Measurements from ENCODE around the gene TMEM107.
"Not testable (repeated sequence)": the region's sequence is repeated elsewhere in the genome, so short reads cannot be mapped to it uniquely, and the experiment has no call there.

Gene TMEM107

DNA sequence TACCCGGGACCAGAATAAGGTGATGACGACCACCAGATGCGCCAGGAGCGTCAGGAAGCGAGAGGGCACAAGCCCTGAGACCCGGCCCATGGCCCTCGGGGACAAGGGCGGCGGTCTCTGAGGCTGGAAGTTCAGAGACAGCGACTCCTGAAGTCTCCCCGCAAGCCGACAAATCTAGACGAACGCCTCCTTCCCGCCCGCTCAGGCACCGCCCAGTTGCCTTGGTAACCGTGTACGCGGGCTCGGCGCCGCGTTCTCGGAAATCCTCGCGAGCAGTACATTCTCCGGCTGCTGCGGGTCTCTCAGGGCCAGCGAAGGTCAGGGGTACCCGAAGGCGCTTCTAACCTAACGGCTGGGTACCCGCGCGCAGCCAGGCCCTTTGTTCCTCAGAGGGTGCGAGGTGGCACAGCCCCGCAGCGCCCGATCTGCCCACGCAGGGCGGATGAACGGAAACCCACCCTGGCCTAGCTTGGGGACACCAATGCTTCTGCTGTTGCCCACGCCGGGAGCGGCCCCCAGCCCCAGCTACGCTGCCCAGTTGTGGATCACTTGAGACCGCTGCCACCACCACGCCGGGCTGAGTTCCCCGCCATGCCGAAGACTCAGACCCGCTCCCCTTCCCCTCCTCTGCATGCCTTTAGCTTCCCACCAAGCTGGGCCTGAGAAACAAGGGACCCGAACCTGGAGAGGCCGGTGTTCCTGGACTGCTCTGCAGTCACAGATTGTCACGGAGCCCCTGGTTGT is at the start of gene TMEM107:
Gene TMEM107 (minus strand): TSS at position 184 of the 744 bp plus-strand sequence. CDS start 94 bp downstream, at position 90.
- FAIRE-seq: no peak

DNA sequence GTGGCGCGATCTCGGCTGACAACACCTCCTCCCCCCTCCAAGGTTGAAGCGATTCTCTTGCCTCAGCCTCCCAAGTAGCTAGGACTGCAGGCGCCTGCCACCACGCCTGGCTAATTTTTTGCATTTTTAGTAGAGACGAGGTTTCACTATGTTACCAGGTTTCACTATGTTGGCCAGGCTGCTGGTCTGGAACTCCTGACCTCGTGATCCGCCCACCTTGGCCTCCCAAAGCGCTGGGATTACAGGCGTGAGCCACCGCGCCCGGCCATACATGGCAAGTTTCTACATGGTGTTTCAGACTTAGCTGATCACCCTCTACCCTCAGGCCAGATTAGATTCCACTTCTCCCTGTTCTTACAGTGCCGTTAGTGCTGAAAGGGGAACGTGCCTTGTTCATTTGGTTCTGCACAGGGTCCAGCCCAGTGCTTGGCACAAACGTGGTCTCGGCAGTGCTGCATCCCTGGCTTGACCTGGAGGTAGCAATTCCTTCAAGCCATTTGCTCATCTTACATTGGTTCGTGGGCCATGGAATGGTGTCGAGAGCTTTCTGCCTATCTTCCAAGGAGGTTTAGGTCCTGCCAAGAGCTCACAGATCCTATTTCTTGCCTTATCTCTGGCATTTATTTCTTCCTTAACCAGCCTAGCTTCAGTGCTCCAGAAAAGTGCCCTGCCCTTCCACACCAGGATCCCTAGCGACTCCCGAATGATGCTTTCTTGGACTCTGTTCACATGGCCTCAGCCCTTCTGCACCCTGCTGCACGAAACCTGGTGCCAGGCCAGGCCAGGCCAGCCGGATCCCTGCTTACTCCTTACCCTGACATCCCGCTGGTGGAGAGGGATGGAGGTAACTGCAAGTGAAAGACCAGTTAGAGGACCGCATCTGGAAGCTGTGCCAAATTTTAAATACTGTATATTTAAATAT is 49.0 kb upstream of the TMEM107 start:
- no peak for FAIRE-seq

DNA sequence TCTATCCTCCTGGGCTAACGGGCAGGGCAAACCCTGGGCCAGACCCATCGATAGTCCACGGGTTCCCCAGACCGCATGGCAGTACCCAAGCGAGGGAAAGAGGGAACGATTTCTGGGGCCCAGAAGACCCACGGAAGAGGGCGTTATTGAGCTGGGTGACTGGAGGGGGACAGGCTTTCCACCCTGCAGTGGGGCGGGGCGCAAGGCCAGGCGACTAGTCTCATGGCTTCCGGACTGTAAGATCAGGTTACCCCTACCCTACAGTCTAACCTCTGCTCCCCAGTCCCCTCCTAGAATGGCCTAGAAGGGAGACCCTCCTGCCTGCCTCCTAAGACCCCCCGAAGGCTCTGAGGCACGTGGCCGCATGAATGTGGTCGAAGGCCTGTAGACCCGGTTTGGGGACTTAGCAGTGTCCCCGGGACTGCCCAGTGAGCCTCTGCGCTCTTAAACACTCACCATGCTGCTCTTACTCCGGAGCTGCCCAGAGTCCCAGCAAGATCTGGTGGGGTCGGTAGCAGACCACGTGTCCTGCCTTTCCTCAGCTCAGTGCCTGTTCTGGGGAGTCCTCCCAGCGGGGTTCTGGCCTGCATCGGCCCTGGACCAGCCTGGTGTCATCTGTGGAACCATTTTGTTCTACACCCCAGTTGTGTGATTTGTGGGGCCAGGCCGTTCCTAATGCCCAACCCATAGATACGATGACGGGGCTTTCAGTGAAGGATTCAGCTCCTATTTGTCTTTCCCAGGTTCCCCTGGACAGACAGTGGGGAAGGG is 47.4 kb upstream of the TMEM107 start:
- no peak for FAIRE-seq

DNA sequence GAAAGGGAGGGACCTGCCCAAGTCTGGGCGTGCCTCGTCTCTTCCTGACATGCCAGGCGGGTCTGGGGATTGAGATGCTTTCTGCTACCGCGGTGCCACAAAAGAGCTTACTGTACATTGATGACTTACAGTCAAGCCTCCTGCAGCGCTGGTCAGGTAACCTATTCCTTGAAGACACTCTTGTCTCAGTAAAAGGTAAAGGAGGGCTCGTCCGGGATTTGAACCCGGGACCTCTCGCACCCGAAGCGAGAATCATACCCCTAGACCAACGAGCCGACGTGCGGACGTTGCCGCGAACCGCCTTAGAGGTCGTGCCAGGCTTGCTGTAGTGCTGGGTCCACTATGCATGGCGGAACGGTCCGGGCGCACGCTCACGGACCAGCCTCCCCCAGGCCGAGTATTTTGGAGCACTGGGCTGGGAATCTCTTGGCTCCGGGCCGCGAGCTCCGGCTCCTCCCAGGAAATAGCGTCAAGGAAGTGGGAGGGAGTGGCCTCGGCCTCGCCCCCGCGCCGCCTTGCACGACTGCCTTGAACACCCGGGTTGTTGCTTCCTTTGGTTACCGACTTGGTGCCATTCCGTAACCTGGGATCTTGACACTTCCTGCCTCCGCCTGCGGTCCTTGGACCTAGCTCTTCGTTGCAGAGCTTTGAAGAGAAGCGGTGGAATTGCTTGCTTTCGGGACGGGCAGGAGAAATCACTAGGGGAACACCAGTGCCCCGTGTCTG is 46.6 kb upstream of the TMEM107 start:
- FAIRE-seq: no peak

DNA sequence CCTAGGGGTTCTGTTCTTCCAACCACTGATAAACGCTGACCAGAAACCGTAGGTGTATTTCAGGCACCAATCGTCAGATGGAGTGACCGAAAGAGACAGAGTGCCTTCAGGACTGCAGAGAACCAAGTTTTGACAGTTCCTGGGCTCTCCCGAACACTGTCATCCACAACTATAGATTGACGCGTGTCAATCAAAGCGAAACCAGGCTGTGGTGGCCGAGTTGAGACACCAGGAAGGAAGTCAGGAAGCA is 46.1 kb upstream of the TMEM107 start:
- FAIRE-seq: no peak

DNA sequence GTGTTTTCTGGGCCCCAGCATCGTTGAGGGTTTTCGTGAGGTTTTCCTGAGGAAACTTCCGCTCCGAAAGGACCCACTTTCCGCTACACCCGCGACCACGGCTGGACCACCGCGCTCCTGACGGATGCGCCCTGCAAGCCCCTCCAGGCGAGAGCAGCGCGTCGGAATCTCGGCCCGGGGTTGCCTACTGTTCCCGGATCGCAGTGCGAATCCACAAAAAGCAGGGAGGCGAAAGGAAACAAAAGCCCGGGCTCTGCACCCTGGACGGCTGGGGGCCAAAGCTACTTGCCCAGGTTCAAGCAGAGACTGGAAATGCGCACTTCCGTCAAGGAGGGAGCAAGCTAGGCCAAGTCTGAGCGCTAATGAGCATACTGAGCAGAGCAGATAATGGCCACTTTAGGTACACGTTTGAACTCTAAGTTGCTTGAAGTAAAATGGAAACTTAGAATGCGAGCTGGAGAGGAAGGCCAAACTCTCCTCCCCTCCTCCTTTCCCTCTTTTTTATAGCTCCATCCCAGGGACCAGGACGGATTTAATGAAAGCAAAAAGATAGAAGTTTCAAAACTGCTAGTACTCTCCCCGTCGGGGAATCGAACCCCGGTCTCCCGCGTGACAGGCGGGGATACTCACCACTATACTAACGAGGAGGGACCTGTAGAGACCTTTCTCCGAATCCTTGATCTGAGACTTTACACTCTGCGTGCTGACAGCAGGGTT is 45.6 kb upstream of the TMEM107 start:
- no peak for FAIRE-seq

DNA sequence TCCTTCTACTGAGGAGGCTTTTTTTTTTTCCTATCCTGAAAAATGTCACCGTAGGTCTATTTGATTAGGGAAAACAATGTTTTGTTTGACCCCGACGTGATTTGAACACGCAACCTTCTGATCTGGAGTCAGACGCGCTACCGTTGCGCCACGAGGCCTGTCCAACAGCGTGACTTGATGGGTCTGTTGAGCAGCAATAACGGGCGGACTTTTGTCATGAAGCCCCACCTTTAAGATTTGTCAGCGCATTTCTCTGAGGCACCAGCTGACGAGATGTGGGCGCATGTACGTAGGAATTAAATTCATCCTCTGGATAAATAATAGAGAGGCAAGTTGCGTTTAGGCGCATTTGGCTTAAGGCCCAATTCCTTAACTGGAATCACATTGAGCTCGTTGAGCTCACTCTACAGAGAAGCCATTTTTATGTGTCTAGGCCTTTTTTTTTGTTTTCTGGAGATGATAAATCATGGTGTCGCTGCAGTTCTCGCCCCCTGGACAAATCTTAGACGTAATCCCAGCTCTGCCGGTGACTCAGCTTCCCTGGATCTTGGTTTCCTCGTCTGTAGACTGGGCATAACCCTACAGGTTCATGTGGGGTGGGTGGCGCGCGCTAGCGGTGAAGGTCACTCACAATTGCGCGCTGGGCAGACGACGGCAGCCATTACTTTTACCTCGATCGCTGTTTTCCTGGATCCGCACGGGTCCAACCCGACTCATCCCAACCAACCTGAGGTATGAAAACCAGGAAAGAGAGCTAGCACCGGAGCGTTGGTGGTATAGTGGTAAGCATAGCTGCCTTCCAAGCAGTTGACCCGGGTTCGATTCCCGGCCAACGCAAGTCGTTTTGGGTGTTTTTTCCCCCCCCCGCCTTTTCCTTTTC is 44.8 kb upstream of the TMEM107 start:
- FAIRE-seq: no peak

DNA sequence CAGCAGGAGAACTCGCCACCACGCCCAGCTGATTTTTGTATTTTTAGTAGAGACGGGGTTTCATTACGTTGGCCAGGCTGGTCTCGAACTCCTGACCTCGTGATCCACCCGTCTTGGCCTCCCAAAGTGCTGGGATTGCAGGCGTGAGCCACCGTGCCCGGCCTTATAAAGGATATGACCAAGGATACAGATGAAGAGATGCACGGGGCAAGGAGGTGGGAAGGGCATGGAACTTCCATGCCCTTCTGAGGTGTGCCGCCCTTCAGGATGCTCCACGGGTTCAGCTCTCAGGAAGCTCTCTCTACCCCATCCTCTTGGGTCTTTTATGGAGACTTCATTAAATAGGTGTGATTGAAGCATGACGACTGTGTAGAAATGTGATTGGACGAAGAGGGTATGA is 37.8 kb upstream of the TMEM107 start:
- FAIRE-seq: not testable (repeated sequence)

DNA sequence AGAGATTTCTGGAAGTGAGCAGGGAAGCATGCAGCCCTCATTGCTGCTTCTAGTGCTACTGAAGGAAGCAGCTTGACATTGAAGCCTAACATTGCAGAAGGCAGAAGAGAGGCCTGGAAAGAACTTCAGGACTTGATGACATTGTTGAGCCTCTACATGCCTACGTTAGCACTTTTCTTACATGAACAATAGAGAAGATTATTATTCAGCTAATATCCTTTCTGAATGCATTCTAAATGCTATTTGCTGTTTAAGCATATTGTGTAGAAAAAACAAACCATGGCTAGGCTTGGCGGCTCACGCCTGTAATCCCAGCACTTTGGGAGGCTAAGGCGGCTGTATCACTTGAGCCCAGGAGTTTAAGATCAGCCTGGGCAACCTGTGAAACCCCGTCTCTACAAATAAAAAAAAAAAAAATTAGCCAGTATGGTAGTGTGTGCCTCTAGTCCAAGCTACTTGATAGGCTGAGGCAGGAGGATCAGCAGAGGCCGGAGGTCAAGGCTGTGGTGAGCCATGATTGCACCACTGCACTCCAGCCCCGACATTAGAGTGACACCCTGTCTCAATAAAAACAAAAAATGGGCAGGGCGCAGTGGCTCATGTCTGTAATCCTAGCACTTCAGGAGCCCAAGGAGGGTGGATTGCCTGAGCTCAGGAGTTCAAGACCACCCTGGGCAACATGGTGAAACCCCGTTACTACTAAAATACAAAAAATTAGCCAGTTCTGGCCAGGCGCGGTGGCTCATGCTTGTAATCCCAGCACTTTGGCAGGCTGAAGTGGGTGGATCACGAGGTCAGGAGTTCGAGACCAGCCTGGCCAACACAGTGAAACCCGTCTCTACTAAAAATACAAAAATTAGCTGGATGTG is 36.4 kb upstream of the TMEM107 start:
- no peak for FAIRE-seq

DNA sequence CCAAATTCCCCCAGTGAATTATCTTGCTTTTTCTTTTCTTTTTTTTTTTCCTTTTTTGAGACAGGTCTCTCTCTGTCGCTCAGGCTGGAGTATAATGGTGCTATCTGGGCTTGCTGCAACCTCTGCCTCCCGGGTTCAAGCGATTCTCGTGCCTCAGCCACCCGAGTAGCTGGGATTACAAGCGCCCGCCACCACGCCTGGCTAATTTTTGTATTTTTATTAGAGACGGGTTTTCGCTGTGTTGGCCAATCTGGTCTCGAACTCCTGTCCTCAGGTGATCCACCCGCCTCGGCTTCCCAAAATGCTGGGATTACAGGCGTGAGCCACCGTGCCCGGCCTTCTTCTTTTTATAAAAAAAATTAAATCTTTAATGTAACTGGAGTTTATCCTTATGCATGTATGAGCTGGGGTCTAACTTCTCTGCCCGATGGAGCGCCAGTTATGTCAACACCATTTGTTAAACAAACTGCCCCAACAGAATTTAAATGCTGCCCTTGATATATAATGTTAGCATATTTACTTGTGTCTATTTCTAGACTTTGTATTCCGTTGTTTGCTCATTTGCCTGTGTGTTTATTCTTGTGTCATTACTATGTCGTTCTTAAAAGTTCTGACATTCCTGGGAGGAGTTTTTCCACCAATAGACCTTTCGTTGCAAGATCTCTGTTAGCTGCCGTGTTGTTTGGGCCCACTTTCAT is 34.7 kb upstream of the TMEM107 start:
- FAIRE-seq: no peak

DNA sequence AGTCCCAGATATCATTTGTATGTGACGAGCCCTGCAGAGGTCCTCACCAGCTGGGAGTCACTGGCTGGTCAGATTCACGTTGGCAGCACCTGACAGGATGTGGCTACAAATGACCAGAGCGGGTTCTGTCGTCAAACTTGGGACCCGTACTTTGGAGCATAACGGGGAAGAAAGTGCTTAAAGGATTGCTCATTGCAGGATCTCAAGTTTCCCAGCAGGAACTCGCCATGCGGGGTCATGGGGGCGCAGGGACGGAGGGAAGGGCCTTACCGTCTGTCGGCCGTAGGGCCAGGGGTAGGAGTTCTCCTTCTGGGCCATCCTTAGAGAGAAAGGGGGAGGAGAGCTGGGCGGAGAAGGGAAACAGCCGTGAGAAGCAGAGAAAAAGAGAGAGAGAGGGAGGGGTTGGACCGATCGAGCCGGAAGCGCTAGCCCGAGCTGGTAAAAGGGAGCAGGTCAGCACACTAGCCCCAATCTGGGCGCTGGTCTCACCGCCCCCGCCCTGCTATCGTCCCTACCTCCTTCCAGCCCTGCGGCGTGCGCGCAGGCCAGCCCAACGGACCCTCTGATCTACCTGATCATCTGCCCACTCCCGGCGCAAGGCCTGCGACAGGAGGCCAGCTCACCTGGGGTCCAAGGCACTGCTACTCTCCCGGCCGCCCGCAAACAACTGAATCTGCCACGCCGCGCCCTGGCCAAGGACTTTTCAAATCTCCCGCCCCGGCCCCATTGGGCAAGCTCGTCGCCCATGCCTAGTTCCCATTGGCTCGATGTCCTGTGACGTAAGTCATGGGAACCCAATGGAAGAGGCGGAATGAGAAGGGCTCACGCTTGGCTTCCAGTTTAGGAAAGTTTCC is 34.0 kb upstream of the TMEM107 start, which contains the start of gene AURKB:
Gene AURKB (minus strand): TSS at position 669 of the 854 bp plus-strand sequence. CDS start 351 bp downstream, at position 318.
- no peak for FAIRE-seq

DNA sequence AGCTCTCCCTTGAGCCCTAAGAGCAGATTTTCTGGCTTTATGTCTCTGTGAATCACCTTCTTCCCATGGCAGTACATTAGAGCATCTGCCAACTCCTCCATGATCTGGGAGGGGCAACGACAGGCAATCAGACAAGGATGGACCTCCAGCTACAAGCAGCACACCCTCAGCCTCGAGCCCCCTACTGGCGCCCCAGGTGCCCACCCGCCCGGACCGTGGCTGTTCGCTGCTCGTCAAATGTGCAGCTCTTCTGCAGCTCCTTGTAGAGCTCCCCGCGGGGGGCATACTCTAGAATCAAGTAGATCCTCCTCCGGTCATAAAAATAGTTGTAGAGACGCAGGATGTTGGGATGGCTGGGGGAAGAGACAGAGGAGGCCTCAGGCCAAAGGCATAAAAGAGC is 30.4 kb upstream of the TMEM107 start:
- FAIRE-seq: no peak

DNA sequence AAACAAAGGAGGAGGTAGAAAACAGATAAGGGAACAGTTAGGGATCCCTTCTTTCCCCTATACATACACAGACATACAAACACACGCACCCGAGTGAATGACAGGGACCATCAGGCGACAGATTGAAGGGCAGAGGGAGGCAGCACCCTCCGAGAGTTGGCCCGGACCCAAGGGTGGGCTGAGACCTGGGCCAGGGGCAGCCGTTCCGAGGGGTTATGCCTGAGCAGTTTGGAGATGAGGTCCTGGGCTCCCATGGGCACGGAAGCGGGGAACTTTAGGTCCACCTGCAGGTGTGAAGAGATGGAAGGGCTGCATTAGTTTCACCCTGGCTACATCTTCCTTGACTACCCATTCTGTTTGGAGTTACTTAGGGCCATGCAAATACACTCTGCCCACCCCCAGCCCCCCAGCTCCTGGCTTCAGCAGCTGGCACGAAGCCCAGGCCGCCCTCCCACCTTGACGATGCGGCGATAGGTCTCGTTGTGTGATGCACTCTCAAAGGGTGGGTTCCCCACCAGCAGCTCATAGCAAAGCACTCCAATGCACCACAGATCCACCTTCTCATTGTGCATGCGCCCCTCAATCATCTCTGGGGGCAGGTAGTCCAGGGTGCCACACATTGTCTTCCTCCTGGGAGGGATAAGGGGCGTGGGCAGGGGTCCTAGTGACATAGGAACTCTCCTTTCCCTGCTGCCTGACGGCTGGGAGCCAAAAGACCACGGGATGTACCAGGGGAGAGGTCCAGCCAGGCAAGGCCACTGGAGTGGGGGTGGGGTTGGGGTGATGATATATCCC is 28.8 kb upstream of the TMEM107 start:
- no peak for FAIRE-seq

DNA sequence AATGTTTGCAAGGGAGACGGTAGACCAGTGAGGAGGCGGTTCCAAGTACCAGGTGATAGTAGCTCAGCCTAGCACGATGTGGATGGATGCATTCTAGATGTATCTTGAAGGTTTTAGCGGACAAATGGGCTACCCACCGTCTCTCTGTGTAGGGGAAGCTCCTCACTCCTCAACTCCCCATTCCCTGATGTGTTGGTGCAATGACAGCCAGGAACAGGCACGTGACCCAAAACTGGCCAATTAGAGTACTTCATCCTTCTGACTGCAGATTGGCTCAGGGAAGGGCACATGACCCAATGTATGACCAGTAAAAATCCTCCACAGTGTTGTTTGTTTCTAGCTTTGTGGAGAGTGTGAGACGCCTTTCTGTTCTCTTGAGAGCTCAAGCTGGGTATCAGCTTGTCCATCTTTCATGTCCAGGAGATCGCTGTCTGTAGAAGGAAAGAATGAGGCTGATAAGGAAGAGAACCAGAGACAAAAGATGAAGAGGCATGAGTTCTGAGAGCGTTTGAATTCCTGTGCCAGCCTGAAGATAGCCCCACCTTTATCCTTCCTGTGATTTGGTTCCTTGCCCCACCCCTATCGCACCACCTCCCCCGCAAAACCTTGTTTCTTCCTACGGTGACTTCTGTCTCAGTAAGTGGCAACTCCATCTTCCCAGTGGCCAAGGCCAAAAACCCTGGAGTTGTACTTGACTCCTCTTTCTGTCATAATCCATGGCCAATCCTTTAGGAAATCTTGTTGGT is 16.1 kb upstream of the TMEM107 start:
- no peak for FAIRE-seq

DNA sequence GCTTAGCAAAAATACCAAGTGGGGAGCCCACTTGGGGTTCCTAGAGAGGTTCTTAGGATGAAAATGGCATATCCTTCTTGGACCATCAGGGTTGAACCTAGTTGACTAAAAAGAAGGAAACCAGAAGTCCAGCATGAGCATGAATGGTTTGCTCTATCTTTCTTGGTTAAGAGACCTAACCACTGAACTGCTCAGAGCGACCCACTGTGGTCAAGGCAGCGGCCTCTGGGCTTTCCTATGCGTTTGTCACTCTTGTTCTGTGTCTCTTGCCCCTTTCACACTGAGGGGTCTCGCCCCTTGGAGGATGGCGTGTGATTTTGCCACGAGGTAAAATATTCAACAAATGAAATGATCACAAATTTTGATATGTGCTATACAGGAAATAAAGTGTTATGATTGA is 14.3 kb upstream of the TMEM107 start:
- no peak for FAIRE-seq

DNA sequence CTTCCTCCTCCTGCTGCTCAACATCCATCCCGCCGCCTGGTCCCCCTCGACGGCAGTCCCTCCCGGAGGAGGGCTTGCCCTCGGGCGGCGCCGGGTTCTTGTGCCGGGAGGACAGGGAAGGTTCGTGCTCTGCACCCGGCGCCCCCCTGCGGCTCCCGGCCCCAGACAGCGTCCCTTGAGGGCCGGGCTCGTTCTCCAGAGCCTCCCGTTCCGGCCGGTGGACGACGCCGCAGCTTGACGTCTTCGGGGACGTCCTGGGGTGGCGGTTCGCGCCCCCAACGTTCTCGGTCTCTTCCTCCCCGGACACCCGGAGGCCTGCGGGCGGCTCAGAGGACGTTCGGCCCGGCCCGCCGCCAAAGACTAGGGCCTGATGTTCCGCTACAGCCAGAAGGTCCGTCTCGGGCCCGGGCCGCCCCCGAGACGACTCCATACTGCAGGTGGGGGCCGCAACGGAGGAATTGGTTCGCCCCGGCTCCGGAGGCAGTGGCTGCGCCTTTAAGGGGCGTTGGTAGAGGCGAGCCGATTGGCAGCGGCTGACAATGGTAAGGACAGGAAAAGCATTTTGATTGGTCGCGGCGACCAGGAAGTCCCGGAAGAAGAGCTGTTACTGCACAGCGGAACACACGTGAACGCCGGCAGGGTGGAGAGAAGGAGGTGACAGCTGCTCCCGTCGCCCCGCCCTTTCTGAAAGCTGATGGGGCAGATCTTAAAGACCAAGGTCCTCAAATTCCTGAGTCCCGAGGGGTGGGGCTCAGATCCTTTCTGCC is 13.7 kb upstream of the TMEM107 start, which contains the start of gene BORCS6:
Gene BORCS6 (minus strand): TSS at position 470 of the 767 bp plus-strand sequence. CDS start 40 bp downstream, at position 430.
- FAIRE-seq: no peak

Measured in colon (tissue), 2 donors.